ENCODE results near the gene PHACTR3. TPM values are rescaled to one million over a fixed set of nuclear protein-coding genes. Genes with fewer than 3 reads are reported as not detected.

PHACTR3 gene
- total RNA-seq, 5 donors from 2014 or later (not counting 1 experiment from before 2014, with no cell fraction given): not detected

GRCh38 chr20:59792300-59792699, 188.0 kb downstream of the PHACTR3 start:
- H3K27me3 ChIP-seq (replicated peaks in 1 of 2; ENCODE audit: control insufficient read depth in 2 of 2, extremely low read depth in 1 of 2, insufficient read depth in 2 of 2, low read length in 1 of 2): peaks cover 0 to 7% of the 10 kb centered on the region in 2 experiments

GRCh38 chr20:59794555-59794954, 190.2 kb downstream of the PHACTR3 start:
- H3K27ac Mint-ChIP-seq: no peak overlapping the region
- Histone ChIP-seq H3K27me3 (replicated peaks in 1 of 2; ENCODE audit: control insufficient read depth in 2 of 2, extremely low read depth in 1 of 2, insufficient read depth in 2 of 2, low read length in 1 of 2) (no peaks in the 10 kb centered on the region), H3K36me3 (ENCODE audit: control insufficient read depth in 2 of 2, extremely low read depth in 1 of 2, insufficient read depth in 1 of 2, low read length in 1 of 2) (no peaks in the 10 kb centered on the region), H3K4me1 (ENCODE audit: control insufficient read depth in 1 of 2, extremely low read depth in 1 of 2, insufficient read depth in 2 of 2, low read length in 2 of 2) (no peaks in the 10 kb centered on the region), H3K4me3 (ENCODE audit: control insufficient read depth in 1 of 2, extremely low read depth in 1 of 2, low read length in 1 of 2) (no peak overlapping the region), H3K9me3 (no peaks in the 10 kb centered on the region), H3K27ac (ENCODE audit: low read length) (no peak overlapping the region)
- H3K4me3 Mint-ChIP-seq: no peak overlapping the region
- DNase-seq (no peak), ATAC-seq (replicated peaks in 1 of 4) (no peak)
- H3K36me3 Mint-ChIP-seq: no peaks in the 10 kb centered on the region
- H3K4me1 Mint-ChIP-seq: no peaks in the 10 kb centered on the region
- WGBS (ENCODE audit: insufficient coverage): no CpG with 5 or more reads among the region's 2 CpGs
- POLR2A ChIA-PET: no interaction called here
- peaks cover 0 to 13% of the 10 kb centered on the region in 2 donors for H3K27me3 Mint-ChIP-seq
- H3K9me3 Mint-ChIP-seq: peaks cover 8 to 26% (median 24%) of the 10 kb centered on the region in 3 donors
- CTCF ChIA-PET: no interaction called here

More at GRCh38 chr20:59792300-59792699, 188.0 kb downstream of the PHACTR3 start:
- WGBS (ENCODE audit: insufficient coverage): no CpG with 5 or more reads among the region's 1 CpG
- peaks cover 5 to 21% (median 19%) of the 10 kb centered on the region in 3 donors for H3K9me3 Mint-ChIP-seq
- Histone ChIP-seq H3K4me1 (ENCODE audit: control insufficient read depth in 1 of 2, extremely low read depth in 1 of 2, insufficient read depth in 2 of 2, low read length in 2 of 2) (no peaks in the 10 kb centered on the region), H3K36me3 (ENCODE audit: control insufficient read depth in 2 of 2, extremely low read depth in 1 of 2, insufficient read depth in 1 of 2, low read length in 1 of 2) (no peaks in the 10 kb centered on the region), H3K9me3 (no peaks in the 10 kb centered on the region), H3K4me3 (ENCODE audit: control insufficient read depth in 1 of 2, extremely low read depth in 1 of 2, low read length in 1 of 2) (no peak overlapping the region), H3K27ac (ENCODE audit: low read length) (no peak overlapping the region)
- CTCF ChIA-PET: no interaction called here
- DNase-seq: no peak
- H3K27ac Mint-ChIP-seq: no peak overlapping the region
- H3K4me3 Mint-ChIP-seq: no peak overlapping the region
- POLR2A ChIA-PET: no interaction called here
- no peaks in the 10 kb centered on the region for H3K4me1 Mint-ChIP-seq
- no peak for ATAC-seq (replicated peaks in 1 of 4)
- no peaks in the 10 kb centered on the region for H3K36me3 Mint-ChIP-seq
- H3K27me3 Mint-ChIP-seq: peaks cover 12 to 17% of the 10 kb centered on the region in 2 donors

- no peaks in the 10 kb centered on the region for H3K36me3 ChIP-seq (ENCODE audit: control insufficient read depth in 2 of 2, extremely low read depth in 1 of 2, insufficient read depth in 1 of 2, low read length in 1 of 2)
- no peaks in the 10 kb centered on the region for H3K9me3 ChIP-seq
- Mint-ChIP-seq H3K36me3 (no peaks in the 10 kb centered on the region), H3K4me1 (no peaks in the 10 kb centered on the region), H3K27me3 (peaks cover 17% of the 10 kb centered on the region in 2 donors), H3K9me3 (peaks cover 21 to 41% (median 28%) of the 10 kb centered on the region in 3 donors), H3K4me3 (no peak overlapping the region), H3K27ac (no peak overlapping the region)
- peaks cover 0 to 10% of the 10 kb centered on the region in 2 experiments for H3K27me3 ChIP-seq (replicated peaks in 1 of 2; ENCODE audit: control insufficient read depth in 2 of 2, extremely low read depth in 1 of 2, insufficient read depth in 2 of 2, low read length in 1 of 2)
- H3K27ac ChIP-seq (ENCODE audit: low read length): no peak overlapping the region
- ATAC-seq (replicated peaks in 1 of 4): no peak
- H3K4me1 ChIP-seq (ENCODE audit: control insufficient read depth in 1 of 2, extremely low read depth in 1 of 2, insufficient read depth in 2 of 2, low read length in 2 of 2): no peaks in the 10 kb centered on the region
- POLR2A ChIA-PET: no interaction called here
- no peak for DNase-seq
- CTCF ChIA-PET: no interaction called here
- no CpG with 5 or more reads among the region's 1 CpG for WGBS (ENCODE audit: insufficient coverage)
- H3K4me3 ChIP-seq (ENCODE audit: control insufficient read depth in 1 of 2, extremely low read depth in 1 of 2, low read length in 1 of 2): no peak overlapping the region
Observed at GRCh38 chr20:59800309-59800708, 196.0 kb downstream of the PHACTR3 start.

- DNase-seq (peak in 1 of 35 experiments; percentile 9), ATAC-seq (replicated peaks in 1 of 4) (no peak)
- ChIA-PET POLR2A (no interaction called here), CTCF (no interaction called here)
- Mint-ChIP-seq H3K27ac (no peak overlapping the region), H3K4me3 (no peak overlapping the region), H3K9me3 (peaks cover 16 to 28% (median 19%) of the 10 kb centered on the region in 3 donors), H3K4me1 (no peaks in the 10 kb centered on the region), H3K36me3 (no peaks in the 10 kb centered on the region), H3K27me3 (peaks cover 19 to 20% of the 10 kb centered on the region in 2 donors)
- no peak overlapping the region for H3K27ac ChIP-seq (ENCODE audit: low read length)
- WGBS (ENCODE audit: insufficient coverage): 56% methylated on average over 4 of the region's 4 CpGs
- H3K27me3 ChIP-seq (replicated peaks in 1 of 2; ENCODE audit: control insufficient read depth in 2 of 2, extremely low read depth in 1 of 2, insufficient read depth in 2 of 2, low read length in 1 of 2): peaks cover 0 to 23% of the 10 kb centered on the region in 2 experiments
- H3K9me3 ChIP-seq: no peaks in the 10 kb centered on the region
- H3K4me3 ChIP-seq (ENCODE audit: control insufficient read depth in 1 of 2, extremely low read depth in 1 of 2, low read length in 1 of 2): no peak overlapping the region
- no peaks in the 10 kb centered on the region for H3K4me1 ChIP-seq (ENCODE audit: control insufficient read depth in 1 of 2, extremely low read depth in 1 of 2, insufficient read depth in 2 of 2, low read length in 2 of 2)
- H3K36me3 ChIP-seq (ENCODE audit: control insufficient read depth in 2 of 2, extremely low read depth in 1 of 2, insufficient read depth in 1 of 2, low read length in 1 of 2): no peaks in the 10 kb centered on the region
Observed at GRCh38 chr20:59802018-59802417, 197.7 kb downstream of the PHACTR3 start.

- no peaks in the 10 kb centered on the region for H3K9me3 ChIP-seq
- peaks cover 0 to 23% of the 10 kb centered on the region in 2 experiments for H3K27me3 ChIP-seq (replicated peaks in 1 of 2; ENCODE audit: control insufficient read depth in 2 of 2, extremely low read depth in 1 of 2, insufficient read depth in 2 of 2, low read length in 1 of 2)
- H3K4me3 ChIP-seq (ENCODE audit: control insufficient read depth in 1 of 2, extremely low read depth in 1 of 2, low read length in 1 of 2): no peak overlapping the region
- ChIA-PET POLR2A (no interaction called here), CTCF (no interaction called here)
- DNase-seq (peak in 1 of 35 experiments; percentile 8), ATAC-seq (replicated peaks in 1 of 4) (no peak)
- no peak overlapping the region for H3K27ac ChIP-seq (ENCODE audit: low read length)
- peaks cover 19 to 20% of the 10 kb centered on the region in 2 donors for H3K27me3 Mint-ChIP-seq
- H3K4me1 Mint-ChIP-seq: no peaks in the 10 kb centered on the region
- WGBS (ENCODE audit: insufficient coverage): 72% methylated on average over 3 of the region's 9 CpGs
- H3K36me3 Mint-ChIP-seq: no peaks in the 10 kb centered on the region
- H3K9me3 Mint-ChIP-seq: peaks cover 16 to 24% (median 16%) of the 10 kb centered on the region in 3 donors
- no peak overlapping the region for H3K4me3 Mint-ChIP-seq
- H3K4me1 ChIP-seq (ENCODE audit: control insufficient read depth in 1 of 2, extremely low read depth in 1 of 2, insufficient read depth in 2 of 2, low read length in 2 of 2): no peaks in the 10 kb centered on the region
- no peak overlapping the region for H3K27ac Mint-ChIP-seq
- no peaks in the 10 kb centered on the region for H3K36me3 ChIP-seq (ENCODE audit: control insufficient read depth in 2 of 2, extremely low read depth in 1 of 2, insufficient read depth in 1 of 2, low read length in 1 of 2)
Observed at GRCh38 chr20:59802471-59803221, 198.3 kb downstream of the PHACTR3 start.

GRCh38 chr20:59804347-59804746, 200.0 kb downstream of the PHACTR3 start:
- no peaks in the 10 kb centered on the region for H3K36me3 ChIP-seq (ENCODE audit: control insufficient read depth in 2 of 2, extremely low read depth in 1 of 2, insufficient read depth in 1 of 2, low read length in 1 of 2)
- H3K27ac Mint-ChIP-seq: no peak overlapping the region
- peaks cover 19 to 20% of the 10 kb centered on the region in 2 donors for H3K27me3 Mint-ChIP-seq
- 36% methylated on average over 4 of the region's 5 CpGs for WGBS (ENCODE audit: insufficient coverage)
- no peaks in the 10 kb centered on the region for H3K9me3 ChIP-seq
- H3K4me1 Mint-ChIP-seq: no peaks in the 10 kb centered on the region
- H3K9me3 Mint-ChIP-seq: peaks cover 12 to 20% (median 13%) of the 10 kb centered on the region in 3 donors
- no peaks in the 10 kb centered on the region for H3K4me1 ChIP-seq (ENCODE audit: control insufficient read depth in 1 of 2, extremely low read depth in 1 of 2, insufficient read depth in 2 of 2, low read length in 2 of 2)
- no peak overlapping the region for H3K4me3 Mint-ChIP-seq
- H3K27me3 ChIP-seq (replicated peaks in 1 of 2; ENCODE audit: control insufficient read depth in 2 of 2, extremely low read depth in 1 of 2, insufficient read depth in 2 of 2, low read length in 1 of 2): peaks cover 0 to 29% of the 10 kb centered on the region in 2 experiments
- H3K27ac ChIP-seq (ENCODE audit: low read length): no peak overlapping the region
- no peaks in the 10 kb centered on the region for H3K36me3 Mint-ChIP-seq
- CTCF ChIA-PET: no interaction called here
- no peak overlapping the region for H3K4me3 ChIP-seq (ENCODE audit: control insufficient read depth in 1 of 2, extremely low read depth in 1 of 2, low read length in 1 of 2)
- POLR2A ChIA-PET: no interaction called here
- ATAC-seq (replicated peaks in 1 of 4): no peak
- no peak for DNase-seq
